GM23338 (cell line): ENCODE measurements around the gene NR1I2.

ENCODE experiments used
- CREB1 ChIP-seq: fragments of 250-450 bp; sonication (Bioruptor Pico); IDR thresholded peaks from 2 replicates; pipeline ENCODE4 v1.5.0; 2020; ENCODE audit warnings: low read depth, mild to moderate bottlenecking, moderate library complexity
- JUNB ChIP-seq: IDR thresholded peaks from one replicate; pipeline ENCODE4 v1.6.1; 2016; ENCODE audit warnings: antibody characterized with exemption; ENCODE audit not compliant: unreplicated experiment
- POLR2AphosphoS5 ChIP-seq: IDR thresholded peaks from 2 replicates; pipeline ENCODE4 v1.6.1; 2016; ENCODE audit warnings: antibody characterized with exemption, low read depth
- TF ChIP-seq, protein P1 (sequence below), 2 experiments: fragments of 200-600 bp in 1 of 2; sonication (generic) in 1 of 2; conservative IDR thresholded peaks; 2 replicates each; pipeline versions ENCODE4 v1.5.1 to v1.6.1; 2016 to 2017; ENCODE audit warnings: antibody characterized with exemption in 2 of 2, low read depth in 2 of 2, mild to moderate bottlenecking in 2 of 2, moderate library complexity in 1 of 2
- TF ChIP-seq, protein P2 (sequence below): IDR thresholded peaks from one replicate; pipeline ENCODE4 v1.6.1; 2018; ENCODE audit warnings: antibody characterized with exemption; ENCODE audit not compliant: unreplicated experiment

DNA sequence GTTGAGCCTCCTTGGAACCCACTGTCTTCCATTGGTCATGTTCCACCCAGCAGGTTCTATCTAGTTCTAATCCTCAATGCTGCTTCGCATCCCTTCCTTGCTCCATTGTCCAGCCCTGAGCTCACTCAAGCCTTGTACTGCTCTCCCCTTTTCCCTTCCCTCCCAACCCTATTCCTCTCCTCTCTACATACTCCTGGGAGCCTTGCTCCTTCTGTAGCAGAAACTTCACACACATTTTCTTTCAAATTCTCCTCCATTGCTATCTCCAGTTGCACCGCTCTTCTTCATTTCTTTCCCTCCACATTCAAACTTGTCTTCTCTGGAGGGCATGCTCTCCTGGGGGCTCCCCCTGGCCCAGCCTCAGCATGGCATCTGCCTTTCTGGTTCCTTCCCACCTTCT is 14.5 kb downstream of the NR1I2 start:
- TF ChIP-seq POLR2AphosphoS5 (no peak), JUNB (no peak), CREB1 (CRISPR knock-in tag) (no peak)
- TF ChIP-seq, protein P1, sequence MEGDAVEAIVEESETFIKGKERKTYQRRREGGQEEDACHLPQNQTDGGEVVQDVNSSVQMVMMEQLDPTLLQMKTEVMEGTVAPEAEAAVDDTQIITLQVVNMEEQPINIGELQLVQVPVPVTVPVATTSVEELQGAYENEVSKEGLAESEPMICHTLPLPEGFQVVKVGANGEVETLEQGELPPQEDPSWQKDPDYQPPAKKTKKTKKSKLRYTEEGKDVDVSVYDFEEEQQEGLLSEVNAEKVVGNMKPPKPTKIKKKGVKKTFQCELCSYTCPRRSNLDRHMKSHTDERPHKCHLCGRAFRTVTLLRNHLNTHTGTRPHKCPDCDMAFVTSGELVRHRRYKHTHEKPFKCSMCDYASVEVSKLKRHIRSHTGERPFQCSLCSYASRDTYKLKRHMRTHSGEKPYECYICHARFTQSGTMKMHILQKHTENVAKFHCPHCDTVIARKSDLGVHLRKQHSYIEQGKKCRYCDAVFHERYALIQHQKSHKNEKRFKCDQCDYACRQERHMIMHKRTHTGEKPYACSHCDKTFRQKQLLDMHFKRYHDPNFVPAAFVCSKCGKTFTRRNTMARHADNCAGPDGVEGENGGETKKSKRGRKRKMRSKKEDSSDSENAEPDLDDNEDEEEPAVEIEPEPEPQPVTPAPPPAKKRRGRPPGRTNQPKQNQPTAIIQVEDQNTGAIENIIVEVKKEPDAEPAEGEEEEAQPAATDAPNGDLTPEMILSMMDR (conservative IDR thresholded peaks at IDR 0.05; ENCODE audit: low read depth in 2 of 2) = no peak
- TF ChIP-seq, protein P2, sequence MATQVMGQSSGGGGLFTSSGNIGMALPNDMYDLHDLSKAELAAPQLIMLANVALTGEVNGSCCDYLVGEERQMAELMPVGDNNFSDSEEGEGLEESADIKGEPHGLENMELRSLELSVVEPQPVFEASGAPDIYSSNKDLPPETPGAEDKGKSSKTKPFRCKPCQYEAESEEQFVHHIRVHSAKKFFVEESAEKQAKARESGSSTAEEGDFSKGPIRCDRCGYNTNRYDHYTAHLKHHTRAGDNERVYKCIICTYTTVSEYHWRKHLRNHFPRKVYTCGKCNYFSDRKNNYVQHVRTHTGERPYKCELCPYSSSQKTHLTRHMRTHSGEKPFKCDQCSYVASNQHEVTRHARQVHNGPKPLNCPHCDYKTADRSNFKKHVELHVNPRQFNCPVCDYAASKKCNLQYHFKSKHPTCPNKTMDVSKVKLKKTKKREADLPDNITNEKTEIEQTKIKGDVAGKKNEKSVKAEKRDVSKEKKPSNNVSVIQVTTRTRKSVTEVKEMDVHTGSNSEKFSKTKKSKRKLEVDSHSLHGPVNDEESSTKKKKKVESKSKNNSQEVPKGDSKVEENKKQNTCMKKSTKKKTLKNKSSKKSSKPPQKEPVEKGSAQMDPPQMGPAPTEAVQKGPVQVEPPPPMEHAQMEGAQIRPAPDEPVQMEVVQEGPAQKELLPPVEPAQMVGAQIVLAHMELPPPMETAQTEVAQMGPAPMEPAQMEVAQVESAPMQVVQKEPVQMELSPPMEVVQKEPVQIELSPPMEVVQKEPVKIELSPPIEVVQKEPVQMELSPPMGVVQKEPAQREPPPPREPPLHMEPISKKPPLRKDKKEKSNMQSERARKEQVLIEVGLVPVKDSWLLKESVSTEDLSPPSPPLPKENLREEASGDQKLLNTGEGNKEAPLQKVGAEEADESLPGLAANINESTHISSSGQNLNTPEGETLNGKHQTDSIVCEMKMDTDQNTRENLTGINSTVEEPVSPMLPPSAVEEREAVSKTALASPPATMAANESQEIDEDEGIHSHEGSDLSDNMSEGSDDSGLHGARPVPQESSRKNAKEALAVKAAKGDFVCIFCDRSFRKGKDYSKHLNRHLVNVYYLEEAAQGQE = no peak
